Epidermal melanocyte (primary cell): Measurements from ENCODE around the gene PEX26.
"Not testable (repeated sequence)": the region's sequence is repeated elsewhere in the genome, so short reads cannot be mapped to it uniquely, and the experiment has no call there.

ENCODE experiments used
- DNase-seq: peaks from one replicate; pipeline ENCODE4 v3.0.0; 2011; ENCODE audit warnings: low spot score; ENCODE audit not compliant: insufficient read length

PEX26 gene

DNA sequence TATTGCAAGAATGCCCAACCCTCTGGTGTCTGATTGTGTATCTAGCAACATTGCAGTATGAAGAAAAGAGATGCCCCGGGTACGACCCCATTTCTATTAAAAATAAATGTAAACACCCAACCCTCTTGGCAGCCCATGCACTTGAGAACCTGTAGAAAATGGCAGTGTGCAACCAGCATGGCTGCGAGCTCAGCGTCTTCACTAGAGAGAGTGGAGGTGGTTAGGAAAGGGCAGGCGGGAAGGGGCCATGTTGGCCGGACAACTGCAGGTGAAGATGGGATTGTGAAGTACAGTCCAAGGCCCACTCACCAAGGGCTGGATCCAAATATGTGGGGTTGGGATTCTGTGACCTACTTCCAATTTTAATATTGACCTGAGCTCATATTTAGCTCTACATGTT, 15.9 kb downstream of the PEX26 start:
- DNase-seq: no peak

DNA sequence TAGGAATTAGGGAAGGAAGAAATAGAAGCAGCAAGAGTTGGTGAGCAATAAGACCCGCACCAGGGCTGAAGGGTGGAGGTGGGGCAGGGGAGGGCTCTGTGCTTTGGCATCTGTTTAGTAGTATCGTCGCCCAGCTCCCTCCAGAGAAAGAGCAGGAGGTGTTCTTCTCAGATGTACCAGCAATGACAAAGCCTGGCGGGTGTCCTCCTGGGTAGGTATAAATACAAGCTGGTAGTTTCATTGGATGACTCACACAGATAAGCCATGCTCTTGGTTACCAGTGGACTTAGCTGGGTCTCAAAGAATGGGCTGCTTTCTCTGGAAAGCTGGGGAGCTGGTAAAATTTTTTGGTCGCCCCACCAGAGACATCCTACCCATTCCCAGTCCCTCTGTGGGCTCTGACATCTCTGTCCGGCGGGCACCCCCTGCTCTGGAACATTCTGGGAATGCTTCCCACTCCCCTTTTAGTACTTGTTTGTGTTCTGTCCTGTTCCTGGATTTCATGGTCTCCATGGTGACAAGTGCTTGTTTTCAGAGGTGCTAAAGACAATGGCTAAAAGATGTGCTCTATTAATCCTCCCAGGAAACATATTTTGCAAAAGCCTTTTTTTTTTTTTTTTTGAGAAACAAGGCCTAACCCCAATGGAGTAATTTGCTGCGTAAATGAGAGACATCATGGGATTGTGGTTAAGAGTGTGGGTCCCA, 17.5 kb downstream of the PEX26 start:
- DNase-seq: no peak

DNA sequence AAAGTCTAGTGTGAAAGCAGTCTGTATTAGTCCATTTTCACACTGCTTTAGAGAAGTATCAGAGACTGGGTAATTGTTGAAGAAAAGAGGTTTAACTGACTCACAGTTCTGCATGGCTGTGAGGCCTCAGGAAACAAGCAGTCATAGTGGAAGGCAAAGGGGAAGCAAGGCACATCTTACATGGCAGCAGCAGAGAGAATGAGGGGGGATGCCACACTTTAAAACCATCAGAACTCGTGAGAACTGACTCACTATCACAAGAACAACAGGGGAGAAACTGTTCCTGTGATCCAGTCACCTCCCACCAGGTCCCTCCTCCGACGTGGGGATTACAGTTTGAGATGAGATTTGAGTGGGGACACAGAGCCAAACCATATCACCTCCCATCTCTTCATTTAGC, 19.0 kb downstream of the PEX26 start:
- DNase-seq: no peak

DNA sequence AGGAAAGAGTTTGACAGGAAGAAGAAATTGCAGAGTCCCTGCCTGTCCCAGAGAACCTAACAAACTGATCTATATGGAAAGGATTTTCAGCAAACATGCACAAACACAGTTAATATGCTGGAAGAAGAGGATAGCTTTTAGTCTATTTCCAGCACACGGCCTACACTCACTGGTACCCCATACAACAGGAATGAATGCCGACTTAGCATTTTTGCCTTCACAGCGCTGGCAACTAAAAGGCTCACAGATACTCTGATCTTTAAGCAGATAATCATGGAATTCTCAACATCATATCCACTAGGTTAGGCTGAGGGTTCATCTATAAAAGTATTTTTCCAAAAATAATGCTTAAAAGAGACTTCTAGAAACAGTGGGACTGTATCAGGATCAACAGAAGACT, 23.0 kb downstream of the PEX26 start:
- no peak for DNase-seq

DNA sequence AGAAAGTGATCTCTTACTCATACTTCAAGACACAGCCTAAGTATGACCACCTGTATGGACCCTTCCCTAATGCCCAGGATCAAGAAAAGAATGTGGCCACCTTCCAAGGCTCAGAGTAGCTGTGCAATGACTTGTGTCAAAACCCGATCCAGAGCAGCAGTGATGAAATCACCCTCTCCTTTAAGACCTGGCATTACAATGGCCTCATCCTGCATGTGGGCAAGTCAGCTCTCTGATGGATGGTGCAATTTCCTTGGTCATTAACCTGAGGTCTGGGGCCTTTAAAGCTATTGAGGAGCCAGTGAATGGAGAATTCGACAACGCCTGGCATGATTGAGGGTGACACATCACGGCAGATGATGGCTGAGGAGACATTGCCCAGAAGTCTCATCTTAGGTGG, 23.7 kb downstream of the PEX26 start:
- DNase-seq: no peak

DNA sequence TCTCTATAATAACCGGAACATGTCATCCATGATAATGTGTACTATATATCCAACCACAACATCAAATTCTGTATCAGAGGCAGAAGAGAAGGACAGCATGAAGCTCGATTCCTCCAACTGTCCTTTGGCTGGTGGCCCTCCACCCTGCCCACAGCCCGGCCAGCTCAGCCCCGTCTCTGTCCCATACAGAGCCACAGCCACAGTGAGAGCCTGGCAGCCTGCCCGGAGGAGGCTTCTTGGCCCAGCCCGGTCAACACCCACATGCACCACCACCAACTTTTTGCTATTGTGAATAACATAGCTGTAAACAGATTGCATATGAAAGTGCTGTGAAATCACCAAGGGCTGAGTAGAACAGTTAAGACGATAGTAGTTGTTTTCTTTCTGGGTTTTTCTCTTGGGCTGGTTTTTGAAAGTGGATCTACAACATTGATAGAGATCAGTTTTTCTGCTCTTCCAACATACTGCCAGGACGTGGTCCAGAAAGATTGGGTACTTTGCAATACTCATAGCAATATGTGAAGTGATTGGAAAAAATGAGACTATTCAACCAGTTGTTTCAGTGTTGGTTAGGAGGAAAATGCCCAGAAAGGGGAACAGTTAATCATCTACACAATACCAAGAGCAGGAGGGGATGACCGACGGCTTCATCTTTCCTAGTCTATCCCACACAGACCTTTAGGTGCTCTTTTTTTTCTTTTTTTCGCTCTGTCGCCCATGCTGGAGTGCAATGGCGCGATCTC, 25.9 kb downstream of the PEX26 start:
- no peak for DNase-seq

DNA sequence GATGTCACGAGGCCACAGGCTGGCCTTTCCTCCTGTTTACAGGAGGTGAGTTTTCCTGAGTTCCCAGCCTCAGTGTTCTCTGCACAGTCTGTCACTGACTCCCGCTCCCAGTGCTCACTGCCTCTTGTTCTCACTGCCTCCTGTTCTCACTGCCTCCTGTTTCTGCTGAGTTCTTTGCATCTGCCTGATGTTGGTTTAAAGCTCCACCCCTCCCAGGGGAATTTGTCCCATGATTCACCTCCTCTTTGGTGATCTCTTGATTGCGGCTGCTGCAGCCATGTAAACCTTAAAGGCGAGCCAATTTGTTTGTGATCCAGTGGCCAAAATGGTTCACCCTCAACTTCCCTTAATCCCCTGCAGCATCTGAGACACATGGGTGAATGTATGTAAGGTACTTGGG, 26.8 kb downstream of the PEX26 start:
- no peak for DNase-seq

DNA sequence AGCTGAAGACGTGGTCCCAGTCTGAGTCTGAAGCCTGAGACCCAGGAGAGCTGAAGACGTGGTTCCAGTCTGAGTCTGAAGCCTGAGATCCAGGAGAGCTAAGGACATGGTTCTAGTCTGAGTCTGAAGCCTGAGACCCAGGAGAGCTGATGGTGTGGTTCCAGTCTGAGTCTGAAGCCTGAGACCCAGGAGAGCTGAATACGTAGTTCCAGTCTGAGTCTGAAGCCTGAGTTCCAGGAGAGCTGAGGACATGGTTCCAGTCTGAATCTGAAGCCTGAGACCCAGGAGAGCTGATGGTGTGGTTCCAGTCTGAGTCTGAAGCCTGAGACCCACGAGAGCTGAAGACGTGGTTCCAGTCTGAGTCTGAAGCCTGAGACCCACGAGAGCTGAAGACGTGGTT, 28.2 kb downstream of the PEX26 start:
- not testable (repeated sequence) for DNase-seq

DNA sequence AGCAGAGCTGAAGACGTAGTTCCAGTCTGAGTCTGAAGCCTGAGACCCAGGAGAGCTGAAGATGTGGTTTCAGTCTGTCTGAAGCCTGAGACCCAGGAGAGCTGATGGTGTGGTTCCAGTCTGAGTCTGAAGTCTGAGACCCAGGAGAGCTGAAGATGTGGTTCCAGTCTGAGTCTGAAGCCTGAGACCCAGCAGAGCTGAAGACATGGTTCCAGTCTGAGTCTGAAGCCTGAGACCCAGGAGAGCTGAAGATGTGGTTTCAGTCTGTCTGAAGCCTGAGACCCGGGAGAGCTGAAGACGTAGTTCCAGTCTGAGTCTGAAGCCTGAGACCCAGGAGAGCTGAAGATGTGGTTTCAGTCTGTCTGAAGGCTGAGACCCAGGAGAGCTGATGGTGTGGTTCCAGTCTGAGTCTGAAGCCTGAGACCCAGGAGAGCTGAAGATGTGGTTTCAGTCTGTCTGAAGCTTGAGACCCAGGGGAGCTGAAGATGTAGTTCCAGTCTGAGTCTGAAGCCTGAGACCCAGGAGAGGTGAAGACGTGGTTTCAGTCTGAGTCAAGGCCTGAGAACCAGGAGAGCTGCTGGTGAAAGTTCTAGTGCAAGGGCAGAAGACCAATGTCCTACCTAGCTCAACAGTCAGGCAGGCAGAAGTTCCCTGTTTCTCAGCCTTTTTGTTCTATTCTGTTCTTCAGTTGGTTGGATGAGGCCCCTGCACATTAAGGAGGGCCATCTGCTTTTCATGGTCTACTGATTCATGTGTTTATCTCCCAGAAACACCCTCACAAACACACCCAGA, 29.0 kb downstream of the PEX26 start:
- DNase-seq: not testable (repeated sequence)

DNA sequence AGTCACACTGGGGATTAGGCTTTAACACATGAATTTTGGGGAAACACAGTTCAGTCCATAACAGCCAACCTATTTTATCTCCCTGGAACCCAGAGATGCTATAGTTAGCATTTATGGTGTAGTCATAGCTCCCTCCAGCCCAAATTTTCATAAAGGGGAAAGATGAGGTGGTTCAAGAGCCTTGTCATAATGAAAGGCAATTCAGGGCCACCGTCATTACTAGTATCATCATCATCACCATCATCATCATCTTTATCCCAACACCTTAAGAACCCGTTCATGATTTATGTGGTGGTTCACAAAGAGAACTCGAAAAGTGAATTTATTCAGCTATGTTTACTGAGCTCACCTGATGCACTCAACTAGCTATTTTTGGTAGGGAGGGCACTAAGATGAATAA, 30.4 kb downstream of the PEX26 start:
- no peak for DNase-seq

DNA sequence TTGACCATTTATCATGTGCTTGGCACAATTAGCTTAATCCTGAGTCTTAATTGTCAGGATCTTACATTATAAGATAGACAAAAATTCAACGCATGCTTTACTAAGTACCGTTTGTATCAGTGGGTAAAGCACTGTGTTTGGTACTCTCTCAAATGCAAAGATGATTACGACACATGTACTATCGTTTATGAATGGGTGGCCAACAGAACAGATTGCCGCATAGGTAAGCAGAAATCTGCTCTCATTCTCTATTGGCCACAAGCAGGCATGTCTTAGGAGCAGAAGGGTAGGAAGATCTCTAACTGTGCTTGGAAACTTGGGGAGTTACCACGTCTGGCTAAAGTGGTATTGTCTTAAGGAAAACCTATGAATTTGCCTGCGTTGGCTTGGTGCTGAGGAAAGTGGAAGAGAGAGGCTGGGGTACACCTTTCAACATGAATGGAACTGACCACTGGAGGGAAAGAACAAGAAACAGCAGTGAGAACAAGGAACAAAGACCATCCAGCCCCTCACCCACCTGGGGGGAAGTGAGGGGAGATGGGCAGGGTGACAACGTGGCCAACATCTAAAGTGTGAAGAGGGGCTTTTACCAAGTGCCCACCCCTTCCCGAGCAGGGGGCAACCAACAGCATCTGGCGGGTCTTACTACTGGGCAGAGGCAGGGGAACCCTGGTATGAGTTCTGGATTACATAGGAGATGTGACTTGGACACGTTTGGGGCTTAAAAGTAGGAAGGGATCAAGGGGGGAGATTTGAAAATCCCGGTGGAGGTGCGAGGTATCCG, 31.8 kb downstream of the PEX26 start:
- no peak for DNase-seq

DNA sequence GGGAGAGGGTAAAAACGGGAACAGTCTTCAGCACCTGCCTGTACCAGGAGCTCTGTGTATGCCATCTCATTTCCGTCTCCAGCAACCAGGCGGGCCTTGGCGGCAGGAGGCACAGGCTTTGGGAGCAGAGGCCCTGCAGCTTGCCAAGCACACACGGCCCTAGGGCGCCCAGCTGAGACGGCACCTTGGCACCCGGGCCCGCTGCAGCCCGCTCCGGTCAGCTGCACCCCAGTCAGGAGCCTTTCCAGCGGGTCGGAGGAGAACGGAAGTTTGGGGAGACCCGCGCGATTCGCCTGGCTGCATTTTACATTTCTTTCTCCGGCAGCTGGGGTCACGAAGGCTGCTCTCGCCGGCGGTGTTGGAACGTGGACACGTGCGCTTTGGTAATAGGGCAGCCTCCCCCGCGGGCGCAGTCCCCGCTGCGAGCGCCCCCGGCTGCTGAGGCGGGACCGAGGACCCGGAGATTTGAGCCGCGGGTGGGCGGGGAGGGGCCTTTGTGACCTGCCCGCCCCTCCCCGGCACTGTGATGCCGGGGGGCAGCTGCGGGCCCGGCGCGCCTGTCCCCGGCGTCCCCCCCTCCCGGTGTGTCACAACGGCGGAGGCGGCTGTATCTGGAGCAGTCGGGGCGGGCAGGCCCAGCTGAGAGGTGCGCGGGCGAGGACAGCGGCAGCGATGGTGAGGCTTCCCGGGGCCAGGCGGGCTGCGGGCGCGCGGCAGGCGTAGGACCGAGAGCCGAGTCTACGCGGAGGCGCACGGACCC, 32.6 kb downstream of the PEX26 start, which contains the start of gene TUBA8:
TUBA8 (plus strand) TSS at position 616 of the 760 bp plus-strand sequence; CDS start at position 673, 57 bp downstream.
- no peak for DNase-seq

DNA sequence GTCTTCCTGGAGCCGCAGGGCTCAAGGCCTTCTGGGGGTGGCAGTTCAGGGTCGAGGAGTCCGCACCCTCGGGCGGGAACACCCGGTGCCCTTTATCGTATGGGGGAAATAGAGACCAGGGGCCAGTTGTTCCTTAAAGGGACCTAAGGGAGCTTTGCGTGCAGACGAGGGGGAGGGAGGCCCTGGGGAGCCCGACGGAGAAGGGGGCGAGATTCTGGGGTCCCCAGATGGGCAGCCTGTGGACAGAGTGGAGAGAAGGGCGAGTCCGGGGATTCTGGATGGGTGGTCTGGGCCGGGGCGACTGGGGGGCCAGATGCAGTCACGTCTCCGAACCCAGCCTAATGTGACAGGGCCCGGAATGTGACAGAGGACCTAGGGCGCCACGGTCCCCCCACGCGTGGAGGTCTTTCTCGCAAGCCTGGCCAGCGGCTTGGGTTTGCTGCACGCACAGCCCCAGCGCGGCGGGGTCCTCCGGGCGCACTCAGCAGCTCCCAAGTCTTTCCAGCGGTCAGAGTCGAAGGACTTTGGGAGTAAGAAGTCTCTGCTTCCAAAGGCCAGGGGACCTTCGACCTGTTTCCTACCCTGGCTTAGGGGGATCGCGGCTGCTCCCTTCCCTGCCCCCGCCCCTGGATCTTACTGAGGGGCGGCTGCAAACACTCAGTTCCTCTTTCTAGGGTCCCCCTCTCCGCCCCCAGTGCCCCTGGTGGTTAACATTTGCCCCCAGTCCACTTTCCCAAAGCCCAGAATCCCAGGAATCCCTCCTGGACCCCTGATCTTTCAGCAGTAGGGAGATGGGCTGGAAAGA, 33.4 kb downstream of the PEX26 start:
- DNase-seq: no peak

DNA sequence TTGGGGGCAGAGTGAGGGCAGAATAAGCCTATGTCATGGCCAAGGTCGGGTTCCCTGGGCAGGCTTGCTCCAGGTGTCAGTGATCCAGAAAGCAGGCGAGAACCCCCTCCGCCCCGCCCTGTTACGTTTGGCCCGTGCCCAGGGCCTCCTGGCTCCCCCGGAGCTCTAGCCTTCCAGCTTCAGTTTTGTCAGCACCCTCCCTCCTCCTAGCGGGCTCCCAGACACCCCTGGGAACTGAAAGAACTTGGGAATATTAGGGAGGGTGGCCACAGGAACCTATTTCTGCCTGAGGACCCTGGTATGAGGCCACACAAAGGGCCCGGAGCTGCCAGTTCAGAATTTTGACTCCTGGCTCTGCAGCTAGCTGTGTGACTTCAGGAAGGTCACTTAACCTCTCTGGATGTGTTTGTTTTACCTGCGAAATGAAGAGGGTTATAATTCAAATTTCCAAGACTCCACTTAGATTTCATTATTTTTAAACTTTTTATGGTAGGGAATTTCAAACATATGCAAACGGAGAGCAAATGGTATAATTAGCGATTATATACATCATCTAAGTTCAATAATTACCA, 34.1 kb downstream of the PEX26 start:
- DNase-seq: no peak

DNA sequence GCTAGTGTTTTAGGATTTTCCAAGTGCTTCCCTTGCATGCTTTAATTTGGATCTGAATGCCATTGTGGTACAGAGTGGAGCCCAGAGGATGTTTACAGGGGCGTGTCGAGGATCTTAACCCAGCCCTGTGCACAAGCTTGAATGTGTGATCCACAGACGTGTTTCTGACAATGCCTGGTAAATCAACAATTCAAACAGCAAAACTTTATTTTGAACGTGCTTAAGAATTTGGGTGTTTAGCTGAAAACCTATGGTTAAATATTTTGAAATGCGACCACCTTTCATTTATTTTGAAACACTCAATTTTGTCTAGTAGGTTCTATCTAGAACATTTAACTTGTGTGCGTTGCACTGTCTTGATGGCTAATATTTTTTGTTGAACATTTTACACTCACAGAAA, 34.6 kb downstream of the PEX26 start:
- DNase-seq: no peak

DNA sequence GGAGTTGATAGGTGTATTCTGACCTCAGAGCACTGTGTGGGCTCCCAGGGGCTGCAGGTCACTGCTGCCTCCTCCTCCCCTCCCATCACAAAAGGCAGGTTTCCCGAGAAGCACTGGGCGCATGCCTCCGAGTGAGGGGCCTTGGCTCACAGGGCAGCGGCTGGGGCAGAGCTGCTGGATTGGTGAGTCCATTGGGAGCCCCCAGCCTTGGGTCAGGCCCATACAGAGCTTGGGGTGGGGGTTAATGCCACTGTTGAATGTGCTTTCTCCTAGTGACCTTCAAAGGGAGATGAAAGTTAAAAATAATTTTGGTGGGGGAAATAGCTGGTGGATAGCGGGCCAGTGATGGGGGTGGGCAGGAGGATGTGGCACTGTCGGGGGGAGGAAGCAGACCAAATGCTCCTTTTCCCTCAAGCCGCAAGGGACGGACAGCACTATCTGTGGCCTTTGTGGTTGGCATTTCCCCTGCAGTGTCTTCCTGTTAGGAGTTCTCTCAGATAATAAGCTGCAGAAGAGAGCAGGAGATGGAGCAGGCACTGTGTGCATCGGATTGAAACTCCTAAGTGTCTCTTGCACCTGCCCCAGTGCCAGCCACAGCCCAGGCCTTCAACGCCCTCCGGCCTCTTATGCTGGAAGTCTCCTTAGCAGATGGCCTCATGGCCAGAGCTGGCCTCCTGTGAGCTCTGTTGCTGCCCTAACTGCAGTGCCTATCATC, 36.0 kb downstream of the PEX26 start:
- DNase-seq: no peak

DNA sequence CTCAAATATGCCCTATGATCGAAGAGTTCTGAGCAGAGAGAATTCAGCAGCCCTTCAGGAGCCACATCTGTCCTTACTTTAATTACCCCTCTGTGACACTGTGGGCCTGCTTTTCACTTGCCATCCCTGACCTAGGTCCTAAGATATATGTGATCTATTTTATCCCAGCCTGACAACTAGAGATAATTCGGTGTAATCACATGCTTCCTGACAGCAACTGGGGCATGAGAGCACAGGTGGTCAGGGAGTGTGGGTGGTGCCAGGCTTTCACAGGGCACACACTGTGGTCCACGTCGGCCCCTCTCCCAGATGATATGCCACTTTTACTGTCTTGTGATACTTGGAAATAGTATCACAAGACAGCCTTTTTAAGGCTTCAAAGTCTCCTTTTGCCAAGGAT, 36.7 kb downstream of the PEX26 start:
- no peak for DNase-seq

DNA sequence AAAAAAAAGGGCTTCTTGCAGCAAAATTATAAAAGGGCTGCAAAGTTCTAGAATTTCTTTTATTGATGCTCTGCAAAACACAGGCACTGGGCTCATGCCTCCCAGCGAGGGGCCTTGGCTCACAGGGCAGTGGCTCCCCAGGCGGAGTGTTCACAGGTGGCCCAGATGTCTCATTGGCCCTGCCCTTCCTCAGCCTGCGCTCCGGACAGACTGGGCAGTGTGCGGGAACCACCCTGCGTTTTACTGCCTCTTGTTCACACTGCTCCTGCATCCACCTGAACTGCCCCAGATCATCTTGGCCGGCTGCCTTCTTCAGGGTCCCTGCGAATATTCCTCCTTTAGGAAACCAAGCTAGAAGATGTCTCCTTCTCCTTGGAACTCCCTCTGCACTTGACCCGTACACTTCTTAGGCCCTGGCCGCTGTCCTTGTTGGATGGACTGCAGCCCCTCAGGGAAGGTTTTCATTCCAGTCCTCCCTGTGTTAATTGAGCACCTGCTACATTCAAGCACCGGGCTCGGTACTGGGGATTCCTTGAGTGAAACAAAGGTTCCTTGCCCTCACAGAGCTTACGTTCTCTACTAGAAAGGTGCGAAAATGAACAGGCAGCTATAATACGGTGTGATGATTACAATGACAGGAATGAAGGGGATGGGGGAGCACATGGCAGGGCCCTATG, 37.3 kb downstream of the PEX26 start:
- DNase-seq: no peak
